ENCODE measurements around the gene PREX1.

PREX1 gene

DNA sequence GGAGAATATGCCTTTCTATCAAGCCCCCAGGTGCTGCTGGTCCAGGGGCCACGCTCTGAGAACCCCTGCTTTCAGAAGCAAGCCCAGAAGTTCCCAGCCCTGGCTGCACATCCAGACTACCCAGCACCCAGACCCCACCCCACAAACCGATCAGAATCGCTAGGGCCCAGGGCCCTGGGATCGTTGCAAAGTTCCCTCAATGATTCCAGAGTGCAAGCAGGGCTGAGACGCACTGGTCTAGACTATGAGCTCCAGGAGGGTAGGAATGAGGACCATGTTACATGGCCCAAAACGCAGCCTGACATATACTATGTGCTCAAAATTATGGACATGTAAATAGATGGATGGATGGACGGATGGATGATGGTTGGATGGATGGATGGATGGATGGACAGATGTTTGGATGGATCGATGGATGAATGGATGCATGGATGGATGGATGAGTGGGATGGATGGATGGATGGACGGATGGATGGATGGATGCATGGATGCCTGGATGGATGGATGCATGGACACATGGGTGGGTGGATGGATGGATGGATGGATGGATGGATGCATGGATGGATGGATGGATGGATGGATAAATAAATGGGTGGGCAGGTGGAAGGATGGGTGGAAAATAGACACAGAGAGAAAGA is 194.1 kb downstream of the PREX1 start:
- H3K4me3 Mint-ChIP-seq: no peak overlapping the region
- H3K27ac Mint-ChIP-seq: peak overlapping the region; percentile 53
- H3K27me3 Mint-ChIP-seq: no peaks in the 10 kb centered on the region
- peaks cover 8% of the 10 kb centered on the region for H3K4me1 Mint-ChIP-seq (ENCODE audit: low read depth)
- no peaks in the 10 kb centered on the region for H3K9me3 Mint-ChIP-seq
- H3K36me3 Mint-ChIP-seq (ENCODE audit: low read depth): peaks cover 44% of the 10 kb centered on the region

DNA sequence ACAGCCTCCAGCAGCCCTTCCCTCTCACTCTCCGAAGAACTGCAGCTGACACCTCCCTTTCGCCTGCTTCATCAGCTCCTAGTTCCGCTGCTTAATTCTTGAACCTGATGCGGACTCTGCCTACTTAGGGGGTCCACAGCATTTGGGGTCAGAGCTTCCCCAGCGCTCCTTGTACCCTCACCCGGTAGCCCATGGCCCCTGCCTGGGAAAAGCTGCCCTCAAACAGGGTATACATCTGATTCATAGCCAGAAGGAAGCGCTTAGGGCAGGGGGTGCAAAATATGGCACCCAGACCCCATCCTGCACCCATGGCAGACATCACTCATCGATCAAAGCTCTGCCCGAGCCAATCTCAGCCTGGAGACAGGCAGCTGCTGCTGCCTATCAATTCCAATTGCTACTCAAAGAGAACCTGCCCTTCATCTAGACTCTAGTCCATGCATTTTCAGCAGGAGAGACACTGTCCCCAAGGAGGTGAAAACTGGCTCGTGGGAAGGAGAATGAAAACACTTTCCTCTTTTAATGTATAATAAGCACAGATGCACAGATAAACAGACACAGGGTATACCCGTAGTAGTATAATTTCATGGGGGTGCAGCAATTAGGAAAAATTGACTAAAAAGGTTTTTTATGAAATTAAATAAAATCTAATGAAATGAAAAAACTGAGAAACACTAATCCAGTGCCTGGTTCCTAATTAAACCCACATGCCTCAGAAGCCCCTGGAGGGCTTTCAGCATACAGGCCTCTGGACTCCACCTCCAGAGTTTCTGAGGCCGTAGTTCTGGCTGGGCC is 194.8 kb downstream of the PREX1 start:
- H3K27ac Mint-ChIP-seq: no peak overlapping the region
- H3K36me3 Mint-ChIP-seq (ENCODE audit: low read depth): peaks cover 44% of the 10 kb centered on the region
- H3K27me3 Mint-ChIP-seq: no peaks in the 10 kb centered on the region
- no peak overlapping the region for H3K4me3 Mint-ChIP-seq
- H3K4me1 Mint-ChIP-seq (ENCODE audit: low read depth): peaks cover 5% of the 10 kb centered on the region
- no peaks in the 10 kb centered on the region for H3K9me3 Mint-ChIP-seq

- peaks cover 7% of the 10 kb centered on the region for H3K4me1 Mint-ChIP-seq (ENCODE audit: low read depth)
- no peak overlapping the region for H3K27ac Mint-ChIP-seq
- H3K36me3 Mint-ChIP-seq (ENCODE audit: low read depth): peaks cover 44% of the 10 kb centered on the region
- no peaks in the 10 kb centered on the region for H3K27me3 Mint-ChIP-seq
- H3K9me3 Mint-ChIP-seq: no peaks in the 10 kb centered on the region
- no peak overlapping the region for H3K4me3 Mint-ChIP-seq
Measured at GRCh38 chr20:48632017-48632824, 195.6 kb downstream of the PREX1 start.

DNA sequence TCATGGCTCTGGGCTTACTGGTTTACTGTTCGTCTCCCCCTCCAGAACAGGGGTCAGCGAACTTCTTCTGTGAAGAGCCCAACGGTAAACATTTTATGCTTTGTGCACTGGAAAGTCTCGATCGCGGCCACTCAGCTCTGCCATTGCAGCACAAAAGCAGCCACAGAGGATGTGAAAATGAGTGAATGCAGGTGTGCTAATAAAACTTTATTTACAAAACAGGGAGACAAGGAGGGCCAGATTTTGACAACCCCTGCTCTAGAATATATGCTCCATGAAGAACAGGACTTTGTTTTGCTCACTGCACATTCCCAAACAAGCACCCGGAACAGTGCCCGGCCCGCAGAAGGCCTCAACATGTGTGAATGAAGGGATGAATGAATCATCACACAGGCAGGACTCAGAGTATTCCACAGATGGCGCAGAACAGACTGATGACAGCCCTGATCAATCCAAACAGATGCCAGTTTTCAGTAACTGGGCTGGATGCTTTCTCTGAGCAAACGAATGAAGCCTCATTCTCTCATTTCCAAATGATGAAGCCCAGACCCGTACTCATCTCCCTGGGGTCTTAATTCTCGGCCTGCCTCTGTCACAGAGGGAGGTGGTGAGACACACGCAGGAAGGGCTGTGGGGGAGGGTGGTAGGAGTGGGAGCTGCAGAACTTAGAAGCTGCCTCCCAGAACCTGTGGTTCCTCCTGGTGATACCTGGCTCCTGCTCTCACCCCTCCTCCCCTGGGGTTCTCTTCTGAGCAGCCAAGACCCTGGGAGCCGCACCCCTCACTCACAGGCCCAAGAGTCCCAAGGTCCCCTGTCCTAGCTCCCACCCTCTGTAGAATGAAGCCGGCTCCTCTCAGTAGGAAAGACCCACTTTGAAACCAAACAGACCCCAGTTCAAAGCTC is 196.4 kb downstream of the PREX1 start:
- Mint-ChIP-seq H3K27me3 (no peaks in the 10 kb centered on the region), H3K36me3 (ENCODE audit: low read depth) (peaks cover 49% of the 10 kb centered on the region), H3K4me1 (ENCODE audit: low read depth) (peaks cover 14% of the 10 kb centered on the region), H3K27ac (no peak overlapping the region), H3K9me3 (no peaks in the 10 kb centered on the region), H3K4me3 (no peak overlapping the region)

DNA sequence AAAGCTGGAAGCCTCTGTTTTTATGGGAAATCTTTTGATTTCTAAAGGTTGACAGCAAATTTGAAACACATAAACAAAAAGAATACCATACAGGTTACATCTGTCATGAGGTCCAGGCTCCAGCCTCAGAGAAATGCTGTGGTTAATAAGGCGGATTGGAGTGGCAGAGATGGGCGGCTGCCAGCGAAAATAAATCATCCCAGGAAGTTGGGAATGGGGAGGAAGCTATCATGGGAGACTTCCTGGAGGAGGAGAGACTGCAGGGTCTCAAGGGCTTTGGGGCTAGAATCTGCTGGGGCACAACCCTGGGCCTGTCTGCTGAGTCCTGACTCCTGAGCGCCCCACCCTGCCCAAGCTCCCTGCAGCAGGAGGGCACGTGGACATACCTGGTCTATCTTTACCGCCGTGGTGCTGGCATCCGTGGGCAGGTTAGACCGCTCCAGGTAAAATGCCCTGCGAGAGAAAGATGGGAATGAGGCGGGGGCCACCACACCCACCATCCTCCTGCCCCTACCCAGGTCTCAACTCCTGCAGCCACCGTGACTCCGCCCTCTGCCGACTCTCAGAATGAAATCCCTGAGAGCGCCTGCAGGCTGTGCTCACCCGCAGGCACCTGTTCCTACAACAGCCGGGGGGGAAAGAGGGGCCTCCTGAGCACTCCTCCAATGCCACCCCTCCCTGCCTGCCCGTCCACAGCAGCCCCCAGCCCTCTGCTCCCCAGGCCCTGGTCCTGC is 197.3 kb downstream of the PREX1 start:
- Mint-ChIP-seq H3K9me3 (no peaks in the 10 kb centered on the region), H3K27ac (peak overlapping the region; percentile 49), H3K4me1 (ENCODE audit: low read depth) (peaks cover 14% of the 10 kb centered on the region), H3K27me3 (no peaks in the 10 kb centered on the region), H3K4me3 (no peak overlapping the region), H3K36me3 (ENCODE audit: low read depth) (peaks cover 52% of the 10 kb centered on the region)

- H3K36me3 Mint-ChIP-seq (ENCODE audit: low read depth): peaks cover 50% of the 10 kb centered on the region
Measured at GRCh38 chr20:48629960-48630315, 197.9 kb downstream of the PREX1 start.

GRCh38 chr20:48629069-48629959 is 198.5 kb downstream of the PREX1 start:
- no peak overlapping the region for H3K4me3 Mint-ChIP-seq
- H3K36me3 Mint-ChIP-seq (ENCODE audit: low read depth): peaks cover 49% of the 10 kb centered on the region
- H3K9me3 Mint-ChIP-seq: no peaks in the 10 kb centered on the region
- no peaks in the 10 kb centered on the region for H3K27me3 Mint-ChIP-seq
- H3K27ac Mint-ChIP-seq: no peak overlapping the region
- peaks cover 14% of the 10 kb centered on the region for H3K4me1 Mint-ChIP-seq (ENCODE audit: low read depth)

More at GRCh38 chr20:48629960-48630315, 197.9 kb downstream of the PREX1 start:
- no peak overlapping the region for H3K4me3 Mint-ChIP-seq
- no peaks in the 10 kb centered on the region for H3K27me3 Mint-ChIP-seq
- H3K27ac Mint-ChIP-seq: no peak overlapping the region
- H3K4me1 Mint-ChIP-seq (ENCODE audit: low read depth): peaks cover 14% of the 10 kb centered on the region
- no peaks in the 10 kb centered on the region for H3K9me3 Mint-ChIP-seq

- Mint-ChIP-seq H3K27ac (no peak overlapping the region), H3K4me3 (no peak overlapping the region), H3K36me3 (ENCODE audit: low read depth) (peaks cover 37% of the 10 kb centered on the region), H3K4me1 (ENCODE audit: low read depth) (peaks cover 10% of the 10 kb centered on the region), H3K9me3 (no peaks in the 10 kb centered on the region), H3K27me3 (no peaks in the 10 kb centered on the region)
Measured at GRCh38 chr20:48627737-48628128, 200.1 kb downstream of the PREX1 start.

GRCh38 chr20:48626938-48627736 is 200.7 kb downstream of the PREX1 start:
- H3K27me3 Mint-ChIP-seq: no peaks in the 10 kb centered on the region
- no peak overlapping the region for H3K4me3 Mint-ChIP-seq
- H3K36me3 Mint-ChIP-seq (ENCODE audit: low read depth): peaks cover 35% of the 10 kb centered on the region
- no peaks in the 10 kb centered on the region for H3K9me3 Mint-ChIP-seq
- peak overlapping the region; percentile 77 for H3K27ac Mint-ChIP-seq
- H3K4me1 Mint-ChIP-seq (ENCODE audit: low read depth): peaks cover 9% of the 10 kb centered on the region

GRCh38 chr20:48626226-48626937 is 201.4 kb downstream of the PREX1 start:
- H3K4me1 Mint-ChIP-seq (ENCODE audit: low read depth): peaks cover 11% of the 10 kb centered on the region
- H3K9me3 Mint-ChIP-seq: no peaks in the 10 kb centered on the region
- peak overlapping the region; percentile 77 for H3K27ac Mint-ChIP-seq
- peaks cover 34% of the 10 kb centered on the region for H3K36me3 Mint-ChIP-seq (ENCODE audit: low read depth)
- no peaks in the 10 kb centered on the region for H3K27me3 Mint-ChIP-seq
- H3K4me3 Mint-ChIP-seq: no peak overlapping the region

DNA sequence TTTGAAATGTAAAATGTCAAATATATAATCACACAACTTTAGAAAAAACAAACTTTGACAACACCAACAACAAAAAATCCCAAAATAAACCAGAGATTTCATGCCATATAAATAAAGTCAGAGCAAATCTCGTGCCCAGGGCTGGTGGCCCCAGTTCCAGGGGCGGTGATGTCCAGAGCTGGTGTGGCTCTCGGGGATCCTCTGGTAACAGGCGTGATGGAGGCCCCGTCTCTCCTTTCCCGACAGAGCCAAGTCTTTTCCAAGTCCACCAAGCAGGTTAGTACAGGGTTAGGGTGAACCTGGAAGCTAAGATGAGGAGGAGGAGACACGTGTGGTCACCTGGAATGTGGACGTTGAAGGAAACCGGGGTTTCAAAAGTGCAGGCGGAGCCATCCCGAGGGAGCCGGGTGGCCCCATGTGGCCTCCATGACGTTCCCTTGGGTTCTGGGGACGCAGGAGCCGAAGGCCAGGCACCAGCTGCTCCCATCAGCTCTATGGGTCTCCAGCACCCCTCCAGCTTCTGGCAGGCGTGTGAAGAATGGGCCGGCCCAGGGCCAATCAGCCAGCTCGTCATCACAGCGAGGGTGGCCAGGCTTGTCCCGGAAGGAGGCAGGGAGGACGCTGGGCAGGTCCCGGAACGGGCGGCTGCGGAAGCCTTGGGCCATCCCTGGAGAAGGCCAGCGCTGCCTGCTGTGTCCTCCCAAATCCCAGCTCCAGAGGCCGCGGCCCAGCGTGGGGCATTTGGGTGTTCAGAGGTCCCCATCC is 202.5 kb downstream of the PREX1 start:
- H3K4me3 Mint-ChIP-seq: no peak overlapping the region
- H3K27me3 Mint-ChIP-seq: no peaks in the 10 kb centered on the region
- H3K9me3 Mint-ChIP-seq: no peaks in the 10 kb centered on the region
- H3K27ac Mint-ChIP-seq: no peak overlapping the region
- H3K4me1 Mint-ChIP-seq (ENCODE audit: low read depth): peaks cover 21% of the 10 kb centered on the region
- peaks cover 29% of the 10 kb centered on the region for H3K36me3 Mint-ChIP-seq (ENCODE audit: low read depth)

All from stimulated activated naive CD8-positive, alpha-beta T cell treated with anti-CD3 and anti-CD28 coated beads, Interleukin-15, Interleukin-2, amounts not matched to agents 100 ng/mL and 50 ng/mL, for 24 hours (primary cell).